H1 (cell line): ENCODE data around the gene COMMD1.

Experiments used
- CBX5 ChIP-seq: fragments of 300-800, 300-1000 bp; sonication (generic); IDR thresholded peaks from 2 replicates; pipeline ENCODE4 v1.7.1; 2016; ENCODE audit warnings: antibody characterized with exemption, low read length, low read depth
- CREB1 ChIP-seq: IDR thresholded peaks from 2 replicates; pipeline ENCODE4 v1.6.1; 2012; ENCODE audit warnings: inconsistent platforms
- EP300 ChIP-seq, 2 experiments: IDR thresholded peaks; 1 replicate in 1 of 2; 2 replicates in 1 of 2; pipeline ENCODE4 v1.6.1; 2011 to 2012; ENCODE audit warnings: low read depth in 2 of 2, low read length in 2 of 2, mild to moderate bottlenecking in 2 of 2, borderline replicate concordance in 1 of 2, inconsistent platforms in 1 of 2, moderate library complexity in 1 of 2
- EZH2 ChIP-seq: fragments of 200-600 bp; sonication (generic); IDR thresholded peaks from 2 replicates; pipeline ENCODE4 v1.7.1; 2012; ENCODE audit warnings: low read depth, mild to moderate bottlenecking, moderate library complexity, low read length, inconsistent platforms; ENCODE audit not compliant: severe bottlenecking
- JUND ChIP-seq: IDR thresholded peaks from 2 replicates; pipeline ENCODE4 v1.6.1; 2011; ENCODE audit warnings: mild to moderate bottlenecking, improper control_type of control experiment, low read length
- POLR2A ChIP-seq, 2 experiments: IDR thresholded peaks; 1 replicate in 1 of 2; 2 replicates in 1 of 2; pipeline ENCODE4 v1.6.1; 2011; ENCODE audit warnings: low read depth in 2 of 2, low read length in 2 of 2, mild to moderate bottlenecking in 2 of 2; ENCODE audit errors: control extremely low read depth in 1 of 2
- POLR2AphosphoS5 ChIP-seq: IDR thresholded peaks from 2 replicates; pipeline ENCODE4 v1.6.1; 2011; ENCODE audit warnings: low read depth, low read length
- RFX5 ChIP-seq: IDR thresholded peaks from 2 replicates; pipeline ENCODE4 v1.6.1; 2011; ENCODE audit warnings: low read depth, low read length, improper control_type of control experiment, borderline replicate concordance
- YY1 ChIP-seq: IDR thresholded peaks from 2 replicates; pipeline ENCODE4 v1.6.1; 2011; ENCODE audit warnings: low read depth, mild to moderate bottlenecking, low read length
- ZNF274 ChIP-seq: IDR thresholded peaks from 2 replicates; pipeline ENCODE4 v1.7.0; 2012; ENCODE audit warnings: low read length, borderline replicate concordance; ENCODE audit errors: extremely low read depth
- TF ChIP-seq, protein P1 (sequence below): IDR thresholded peaks from 2 replicates; pipeline ENCODE4 v1.6.1; 2012; ENCODE audit warnings: inconsistent platforms
- TF ChIP-seq, protein P2 (sequence below), 3 experiments: IDR thresholded peaks; 1 replicate in 2 of 3; 2 replicates in 1 of 3; pipeline versions ENCODE4 v1.5.1 to v1.6.1; 2011; ENCODE audit warnings: low read length in 3 of 3, mild to moderate bottlenecking in 3 of 3, inconsistent platforms in 2 of 3, low read depth in 1 of 3, moderate library complexity in 1 of 3; ENCODE audit not compliant: insufficient read depth in 1 of 3; ENCODE audit errors: control extremely low read depth in 1 of 3

DNA sequence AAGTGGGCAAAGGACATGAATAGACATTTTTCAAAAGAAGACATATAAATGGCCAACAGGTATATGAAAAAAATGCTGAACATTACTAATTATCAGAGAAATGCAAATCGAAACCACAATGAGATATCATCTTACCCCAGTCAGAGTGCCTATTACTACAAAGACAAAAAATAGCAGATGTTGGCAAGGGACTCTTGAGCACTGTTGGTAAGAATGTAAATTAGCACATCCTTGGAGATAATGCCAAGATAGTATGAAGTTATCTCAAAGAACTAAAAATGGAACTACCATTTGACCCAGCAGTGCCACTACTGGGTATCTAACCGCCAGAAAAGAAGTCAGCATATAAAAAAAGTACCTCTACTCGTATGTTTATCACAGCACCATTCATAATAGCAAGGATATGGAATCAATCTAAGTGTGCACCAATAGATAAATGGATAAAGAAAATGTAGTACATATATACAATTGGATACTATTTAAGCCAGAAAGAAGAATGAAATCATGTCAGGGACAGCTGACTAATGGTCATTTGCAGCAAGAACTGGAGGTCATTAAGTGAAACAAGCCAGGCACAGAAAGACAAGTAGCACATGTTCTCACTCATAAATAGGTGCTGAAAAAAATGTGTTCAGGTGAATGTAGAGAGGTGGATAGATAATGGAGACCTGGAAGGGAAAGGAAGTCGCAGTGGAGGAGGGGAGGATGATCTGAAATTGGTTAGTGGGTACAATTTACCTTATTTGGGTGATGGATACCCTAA, 148.7 kb downstream of the COMMD1 start:
- no peak for TF ChIP-seq ZNF274
- no peak for TF ChIP-seq EZH2
- TF ChIP-seq, protein P1, sequence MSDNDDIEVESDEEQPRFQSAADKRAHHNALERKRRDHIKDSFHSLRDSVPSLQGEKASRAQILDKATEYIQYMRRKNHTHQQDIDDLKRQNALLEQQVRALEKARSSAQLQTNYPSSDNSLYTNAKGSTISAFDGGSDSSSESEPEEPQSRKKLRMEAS: no peak
- no peak for TF ChIP-seq YY1
- TF ChIP-seq POLR2AphosphoS5: no peak
- TF ChIP-seq, protein P2, sequence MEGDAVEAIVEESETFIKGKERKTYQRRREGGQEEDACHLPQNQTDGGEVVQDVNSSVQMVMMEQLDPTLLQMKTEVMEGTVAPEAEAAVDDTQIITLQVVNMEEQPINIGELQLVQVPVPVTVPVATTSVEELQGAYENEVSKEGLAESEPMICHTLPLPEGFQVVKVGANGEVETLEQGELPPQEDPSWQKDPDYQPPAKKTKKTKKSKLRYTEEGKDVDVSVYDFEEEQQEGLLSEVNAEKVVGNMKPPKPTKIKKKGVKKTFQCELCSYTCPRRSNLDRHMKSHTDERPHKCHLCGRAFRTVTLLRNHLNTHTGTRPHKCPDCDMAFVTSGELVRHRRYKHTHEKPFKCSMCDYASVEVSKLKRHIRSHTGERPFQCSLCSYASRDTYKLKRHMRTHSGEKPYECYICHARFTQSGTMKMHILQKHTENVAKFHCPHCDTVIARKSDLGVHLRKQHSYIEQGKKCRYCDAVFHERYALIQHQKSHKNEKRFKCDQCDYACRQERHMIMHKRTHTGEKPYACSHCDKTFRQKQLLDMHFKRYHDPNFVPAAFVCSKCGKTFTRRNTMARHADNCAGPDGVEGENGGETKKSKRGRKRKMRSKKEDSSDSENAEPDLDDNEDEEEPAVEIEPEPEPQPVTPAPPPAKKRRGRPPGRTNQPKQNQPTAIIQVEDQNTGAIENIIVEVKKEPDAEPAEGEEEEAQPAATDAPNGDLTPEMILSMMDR (IDR thresholded peaks at IDR 0.05; ENCODE audit: control extremely low read depth in 1 of 3, insufficient read depth in 1 of 3, low read depth in 1 of 3, low read length in 3 of 3): no peak
- no peak for TF ChIP-seq JUND
- no peak for TF ChIP-seq CREB1
- no peak for TF ChIP-seq POLR2A (IDR thresholded peaks at IDR 0.05; ENCODE audit: control extremely low read depth in 1 of 2, low read depth in 2 of 2, low read length in 2 of 2)
- TF ChIP-seq CBX5: no peak
- no peak for TF ChIP-seq RFX5
- TF ChIP-seq EP300 (IDR thresholded peaks at IDR 0.05; ENCODE audit: borderline replicate concordance in 1 of 2, low read depth in 2 of 2, low read length in 2 of 2): no peak
